GM12865 (cell line): ENCODE data around the gene KCTD1.

Source experiments
- DNase-seq: peaks from one replicate; pipeline ENCODE4 v3.0.0; 2010; ENCODE audit warnings: low read depth
- H3K4me3 ChIP-seq: 2 replicates; pipeline ENCODE4 v1.5.1; 2011; ENCODE audit warnings: mild to moderate bottlenecking, low read depth, low read length, control low read depth
- TF ChIP-seq, protein P1 (sequence below): IDR thresholded peaks from 2 replicates; pipeline ENCODE4 v1.5.1; 2011; ENCODE audit warnings: low read length, control low read depth, low read depth, inconsistent platforms; ENCODE audit not compliant: insufficient read depth; ENCODE audit errors: missing control alignments

KCTD1 gene

DNA sequence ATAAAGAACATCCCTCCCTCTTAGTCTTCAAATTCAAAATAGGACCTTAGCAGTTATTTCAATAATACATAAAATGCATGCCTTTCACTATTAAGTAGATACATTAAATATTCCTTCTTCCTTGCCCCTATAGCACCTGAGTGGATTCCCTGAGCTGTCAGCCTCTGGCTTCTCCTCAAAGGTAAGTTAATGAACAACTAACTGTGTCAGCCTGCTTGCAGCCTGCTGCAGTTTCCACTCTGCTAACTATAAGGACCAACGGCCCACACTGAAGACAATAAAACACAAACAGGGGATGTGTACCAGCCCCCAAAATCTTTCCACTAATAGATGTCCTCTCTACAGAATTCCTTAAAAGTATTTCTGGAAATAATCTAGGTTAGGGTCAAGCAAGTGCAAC lies 5.0 kb downstream of the KCTD1 start:
- DNase-seq, result no peak
- H3K4me3 ChIP-seq, result no peak overlapping the region
- TF ChIP-seq, protein P1, sequence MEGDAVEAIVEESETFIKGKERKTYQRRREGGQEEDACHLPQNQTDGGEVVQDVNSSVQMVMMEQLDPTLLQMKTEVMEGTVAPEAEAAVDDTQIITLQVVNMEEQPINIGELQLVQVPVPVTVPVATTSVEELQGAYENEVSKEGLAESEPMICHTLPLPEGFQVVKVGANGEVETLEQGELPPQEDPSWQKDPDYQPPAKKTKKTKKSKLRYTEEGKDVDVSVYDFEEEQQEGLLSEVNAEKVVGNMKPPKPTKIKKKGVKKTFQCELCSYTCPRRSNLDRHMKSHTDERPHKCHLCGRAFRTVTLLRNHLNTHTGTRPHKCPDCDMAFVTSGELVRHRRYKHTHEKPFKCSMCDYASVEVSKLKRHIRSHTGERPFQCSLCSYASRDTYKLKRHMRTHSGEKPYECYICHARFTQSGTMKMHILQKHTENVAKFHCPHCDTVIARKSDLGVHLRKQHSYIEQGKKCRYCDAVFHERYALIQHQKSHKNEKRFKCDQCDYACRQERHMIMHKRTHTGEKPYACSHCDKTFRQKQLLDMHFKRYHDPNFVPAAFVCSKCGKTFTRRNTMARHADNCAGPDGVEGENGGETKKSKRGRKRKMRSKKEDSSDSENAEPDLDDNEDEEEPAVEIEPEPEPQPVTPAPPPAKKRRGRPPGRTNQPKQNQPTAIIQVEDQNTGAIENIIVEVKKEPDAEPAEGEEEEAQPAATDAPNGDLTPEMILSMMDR, result no peak

DNA sequence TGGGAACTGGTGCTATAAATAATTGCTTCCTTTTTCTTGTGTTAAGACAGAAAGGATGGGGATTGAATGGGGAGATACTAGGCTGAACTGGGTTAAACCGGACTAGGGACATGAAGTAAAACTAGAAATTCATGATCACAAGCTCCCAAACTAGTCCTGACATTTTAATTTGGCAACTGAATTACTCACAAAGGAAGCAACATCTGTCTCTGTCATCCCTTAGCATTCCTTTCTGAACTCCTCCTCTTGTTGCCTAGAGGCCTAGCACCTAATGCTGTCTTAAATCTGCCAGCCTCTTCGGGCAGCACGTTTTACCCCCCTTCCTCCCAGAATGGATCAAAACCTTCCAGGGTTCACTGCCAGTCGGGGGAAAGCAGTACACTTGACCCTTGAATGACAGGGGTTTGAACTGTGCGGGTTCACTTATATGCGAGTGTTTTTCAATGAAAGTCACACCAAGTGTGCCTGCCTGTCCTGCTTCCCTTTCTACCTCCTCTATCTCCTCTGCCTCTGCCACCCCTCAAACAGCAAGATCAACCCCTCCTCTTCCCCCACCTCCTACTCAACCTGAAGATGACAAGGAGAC lies 8.2 kb downstream of the KCTD1 start:
- DNase-seq, result no peak
- no peak overlapping the region for H3K4me3 ChIP-seq
- TF ChIP-seq, protein P1, result no peak

DNA sequence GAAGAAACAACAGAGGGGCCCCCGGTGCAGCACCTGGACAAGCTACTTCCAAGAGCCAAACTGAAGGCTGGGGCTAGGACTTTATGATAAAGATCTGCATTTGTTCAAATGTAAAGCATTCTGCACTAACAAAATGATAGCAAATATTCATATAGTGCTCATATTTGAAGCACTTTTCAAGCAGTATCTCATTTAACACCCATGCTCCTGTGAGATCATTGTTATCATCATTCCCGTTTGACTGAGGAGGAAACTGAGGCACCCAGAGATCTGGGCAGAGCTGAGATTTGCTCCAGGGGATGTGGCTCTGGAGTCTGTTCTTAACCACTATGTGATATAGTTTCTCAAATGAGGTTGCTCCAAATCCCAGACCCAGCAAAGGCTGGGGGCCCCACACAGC lies 9.8 kb downstream of the KCTD1 start:
- no peak overlapping the region for H3K4me3 ChIP-seq
- DNase-seq, result no peak
- TF ChIP-seq, protein P1, result no peak

DNA sequence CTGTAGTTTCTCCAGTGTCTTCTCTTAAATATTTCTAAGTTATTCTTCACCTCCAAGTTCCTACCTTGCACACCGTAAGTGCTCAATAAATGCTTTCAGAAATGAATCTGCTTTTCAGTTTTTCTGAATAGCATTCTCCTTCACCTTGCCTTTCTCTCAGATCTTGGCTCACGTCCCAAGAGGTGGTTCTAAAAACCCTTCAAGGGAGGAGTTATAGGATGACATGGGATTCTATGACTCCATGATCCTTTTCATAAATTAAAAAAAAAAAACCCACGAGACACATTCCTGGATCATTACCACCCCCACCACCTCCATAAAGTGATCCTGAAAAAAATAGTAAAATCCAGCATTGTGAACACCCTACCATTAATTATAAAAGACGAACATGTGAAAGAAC lies 11.7 kb downstream of the KCTD1 start:
- no peak overlapping the region for H3K4me3 ChIP-seq
- DNase-seq, result no peak
- TF ChIP-seq, protein P1, result no peak

DNA sequence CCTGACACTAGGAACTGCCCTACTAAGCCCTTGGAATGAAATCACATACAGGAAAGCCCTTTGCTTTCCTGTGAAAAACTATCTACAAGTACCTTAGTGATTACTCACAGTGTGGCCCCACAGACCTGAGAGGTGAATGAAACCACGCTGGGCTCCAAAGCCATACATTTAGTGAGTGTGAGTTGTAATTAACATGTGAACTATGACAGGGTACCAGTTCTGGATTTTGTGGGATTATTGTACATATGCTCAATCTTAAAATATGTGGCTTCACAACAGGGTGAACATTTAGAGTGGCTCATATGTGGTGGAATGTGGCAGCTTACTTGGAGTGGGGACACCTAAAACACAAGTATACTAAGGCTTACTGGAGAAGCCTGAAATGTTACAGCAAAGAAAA lies 12.3 kb downstream of the KCTD1 start:
- no peak for DNase-seq
- no peak overlapping the region for H3K4me3 ChIP-seq
- TF ChIP-seq, protein P1, result no peak

DNA sequence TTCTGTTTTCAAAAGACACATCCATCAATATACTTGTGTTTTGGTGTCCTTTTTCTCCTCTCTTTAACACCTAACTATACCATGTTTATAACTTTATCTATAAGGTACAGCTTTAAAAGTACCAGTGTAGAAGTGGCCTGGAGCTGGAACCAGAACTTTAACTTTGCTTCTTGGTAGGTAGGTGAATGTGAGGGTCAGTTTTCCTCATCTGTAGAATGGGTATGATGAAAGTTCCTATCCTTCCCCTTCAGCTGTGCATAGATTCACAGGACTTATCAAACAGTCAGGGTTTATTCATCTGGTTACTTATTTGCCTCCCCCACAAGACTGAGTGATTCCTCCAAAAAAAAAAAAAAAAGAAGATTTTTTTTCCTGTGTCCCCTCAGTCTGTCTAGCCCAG lies 12.7 kb downstream of the KCTD1 start:
- H3K4me3 ChIP-seq, result no peak overlapping the region
- TF ChIP-seq, protein P1, result no peak
- DNase-seq, result no peak
